ENCODE data around the gene ARHGEF28. TPM values are rescaled to one million over a fixed set of nuclear protein-coding genes. Genes with fewer than 3 reads are reported as not detected.

The ARHGEF28 gene
- total and polyA plus RNA-seq, 2 of the 13 experiments (the other 11 are each of a cell fraction or from before 2014, with no cell fraction given): 17.4 to 34.1 TPM

GRCh38 chr5:73732045-73732444, 106.0 kb downstream of the ARHGEF28 start:
- peaks cover 49% of the 10 kb centered on the region for H3K4me1 ChIP-seq (ENCODE audit: insufficient read depth, low read length)
- DNase-seq (ENCODE audit: low spot score) (no peak), ATAC-seq (no peak), FAIRE-seq (no peak)
- CTCF ChIA-PET (ENCODE audit: low intra/inter-chr PET ratio, low total read pairs): no interaction called here
- no peak overlapping the region for H2AFZ ChIP-seq (ENCODE audit: low read length)
- H3K27me3 ChIP-seq (ENCODE audit: control insufficient read depth in 1 of 2, insufficient read depth in 2 of 2, low read length in 2 of 2): no peaks in the 10 kb centered on the region
- H3K4me3 ChIP-seq (replicated peaks in 1 of 3; ENCODE audit: insufficient read depth in 1 of 3, low read depth in 2 of 3, low read length in 3 of 3): no peak overlapping the region
- H4K20me1 ChIP-seq (ENCODE audit: insufficient read depth, low read length): no peaks in the 10 kb centered on the region
- H3K4me2 ChIP-seq (ENCODE audit: low read depth, low read length): no peak overlapping the region
- POLR2A ChIA-PET: no interaction called here
- TF ChIP-seq BRCA1 (CRISPR knock-in tag; IDR thresholded peaks at IDR 0.05): no peak
- no peak for TF ChIP-seq CBX2 (IDR thresholded peaks at IDR 0.05; ENCODE audit: low read depth, low read length)
- no peak for TF ChIP-seq CBX2 (CRISPR knock-in tag; IDR thresholded peaks at IDR 0.05; ENCODE audit: low read depth)
- TF ChIP-seq SKI (IDR thresholded peaks at IDR 0.05; ENCODE audit: partially characterized antibody): no peak
- TF ChIP-seq PHF20 (CRISPR knock-in tag; IDR thresholded peaks at IDR 0.05): no peak
- no peak for TF ChIP-seq SMAD1 (CRISPR knock-in tag; IDR thresholded peaks at IDR 0.05; ENCODE audit: borderline replicate concordance, low read depth)
- TF ChIP-seq SOX5 (CRISPR knock-in tag; IDR thresholded peaks at IDR 0.05; ENCODE audit: borderline replicate concordance): no peak
- no peak for TF ChIP-seq RARG (CRISPR knock-in tag; IDR thresholded peaks at IDR 0.05; ENCODE audit: low read depth)
- TF ChIP-seq SKIL (CRISPR knock-in tag; IDR thresholded peaks at IDR 0.05; ENCODE audit: borderline replicate concordance): no peak
- TF ChIP-seq ZNF205 (CRISPR knock-in tag; IDR thresholded peaks at IDR 0.05): no peak
- H3K9ac ChIP-seq (ENCODE audit: insufficient read depth, low read depth, low read length): no peak overlapping the region
- in situ Hi-C loops (cut with HindIII; ENCODE audit: extremely low pct_ligation_motif_present, low pct_unique_long_range_greater_than_20kb) (no loop called here), intact Hi-C loops (cut with micrococcal nuclease; ENCODE audit: unreplicated experiment) (no loop called here)
- no peaks in the 10 kb centered on the region for H3K9me3 ChIP-seq (ENCODE audit: low read length)
- peaks cover 0 to 4% of the 10 kb centered on the region in 2 experiments; a peak in 1 of 5 replicates for H3K36me3 ChIP-seq (replicated peaks in 1 of 2; ENCODE audit: control insufficient read depth in 1 of 2, insufficient read depth in 2 of 2, low read length in 2 of 2)
- H3K27ac ChIP-seq (ENCODE audit: extremely low read length, insufficient read depth, low read length): no peak overlapping the region
- 100% methylated on average over 2 of the region's 2 CpGs for WGBS (ENCODE audit: low lambda C conversion rate)
- H3K79me2 ChIP-seq (ENCODE audit: insufficient read depth, low read length): peaks cover 7% of the 10 kb centered on the region
- BruUV-seq (replicated peaks): no TSS peak
